ENCODE data around the gene TBL1X.
A peak's percentile ranks its signal among the peaks of the same experiment; 100 is the strongest.

The TBL1X gene

GRCh38 chrX:9459186-9459748 lies 5.6 kb upstream of the TBL1X start:
- no peak for DNase-seq (ENCODE audit: low read depth)
- no peak for TF ChIP-seq CTCF (IDR thresholded peaks at IDR 0.05; ENCODE audit: low read depth, low read length, missing control alignments)
- H3K4me3 ChIP-seq (ENCODE audit: low read depth, low read length), result no peak overlapping the region

GRCh38 chrX:9461087-9461486 lies 3.8 kb upstream of the TBL1X start:
- DNase-seq (ENCODE audit: low read depth), result no peak
- no peak overlapping the region for H3K4me3 ChIP-seq (ENCODE audit: low read depth, low read length)
- no peak for TF ChIP-seq CTCF (IDR thresholded peaks at IDR 0.05; ENCODE audit: low read depth, low read length, missing control alignments)

GRCh38 chrX:9462456-9462855 lies 2.4 kb upstream of the TBL1X start:
- no peak overlapping the region for H3K4me3 ChIP-seq (ENCODE audit: low read depth, low read length)

GRCh38 chrX:9465380-9466123 lies 694 bp downstream of the TBL1X start:
- DNase-seq (ENCODE audit: low read depth), result no peak
- peak overlapping the region; percentile 69 for H3K4me3 ChIP-seq (ENCODE audit: low read depth, low read length)
- no peak for TF ChIP-seq CTCF (IDR thresholded peaks at IDR 0.05; ENCODE audit: low read depth, low read length, missing control alignments)

More at GRCh38 chrX:9462456-9462855, 2.4 kb upstream of the TBL1X start:
- no peak for TF ChIP-seq CTCF (IDR thresholded peaks at IDR 0.05; ENCODE audit: low read depth, low read length, missing control alignments)
- DNase-seq (ENCODE audit: low read depth), result no peak

GRCh38 chrX:9466124-9466495 lies 1.3 kb downstream of the TBL1X start:
- peak overlapping the region; percentile 69 for H3K4me3 ChIP-seq (ENCODE audit: low read depth, low read length)
- DNase-seq (ENCODE audit: low read depth), result no peak
- no peak for TF ChIP-seq CTCF (IDR thresholded peaks at IDR 0.05; ENCODE audit: low read depth, low read length, missing control alignments)

GRCh38 chrX:9466736-9467135 lies 1.9 kb downstream of the TBL1X start:
- TF ChIP-seq CTCF (IDR thresholded peaks at IDR 0.05; ENCODE audit: low read depth, low read length, missing control alignments), result no peak
- H3K4me3 ChIP-seq (ENCODE audit: low read depth, low read length), result peak overlapping the region; percentile 69; the same call in 1 of the 2 replicates
- DNase-seq (ENCODE audit: low read depth), result no peak

GRCh38 chrX:9467146-9467545 lies 2.3 kb downstream of the TBL1X start:
- no peak for TF ChIP-seq CTCF (IDR thresholded peaks at IDR 0.05; ENCODE audit: low read depth, low read length, missing control alignments)
- DNase-seq (ENCODE audit: low read depth), result no peak
- H3K4me3 ChIP-seq (ENCODE audit: low read depth, low read length), result no peak overlapping the region

All from GM12864 (cell line).